Stimulated activated CD4-positive, alpha-beta T cell treated with anti-CD3 and anti-CD28 coated beads, Interleukin-12 subunit alpha, Interleukin-12 subunit beta, amount 100 ng/mL, for 24 hours (primary cell): ENCODE data around the gene LRFN5.

Source experiments
- DNase-seq, 2 experiments: peaks; one replicate each; pipeline ENCODE4 v3.0.0-alpha.2; 2020; ENCODE audit warnings: low read depth in 2 of 2

Gene LRFN5

GRCh38 chr14:41773536-41774279 is 167.0 kb downstream of the LRFN5 start:
- no peak for DNase-seq

GRCh38 chr14:41782511-41782910 is 175.8 kb downstream of the LRFN5 start:
- DNase-seq = no peak

- no peak for DNase-seq
Measured at GRCh38 chr14:41783403-41783802, 176.7 kb downstream of the LRFN5 start.

GRCh38 chr14:41785696-41786095 is 179.0 kb downstream of the LRFN5 start:
- no peak for DNase-seq

GRCh38 chr14:41799817-41800216 is 193.1 kb downstream of the LRFN5 start:
- DNase-seq = no peak

GRCh38 chr14:41805633-41806032 is 199.0 kb downstream of the LRFN5 start:
- DNase-seq = no peak

- no peak for DNase-seq
Measured at GRCh38 chr14:41806366-41806975, 199.8 kb downstream of the LRFN5 start.

GRCh38 chr14:41810362-41810761 is 203.7 kb downstream of the LRFN5 start:
- no peak for DNase-seq

- DNase-seq = no peak
Measured at GRCh38 chr14:41817626-41818025, 210.9 kb downstream of the LRFN5 start.

GRCh38 chr14:41824441-41824840 is 217.8 kb downstream of the LRFN5 start:
- DNase-seq = no peak

- DNase-seq = no peak
Measured at GRCh38 chr14:41825622-41826021, 218.9 kb downstream of the LRFN5 start.

- DNase-seq = no peak
Measured at GRCh38 chr14:41830714-41831406, 224.2 kb downstream of the LRFN5 start.

GRCh38 chr14:41839661-41840060 is 233.0 kb downstream of the LRFN5 start:
- no peak for DNase-seq

GRCh38 chr14:41859336-41859735 is 252.7 kb downstream of the LRFN5 start:
- DNase-seq = no peak

GRCh38 chr14:41860586-41860985 is 253.9 kb downstream of the LRFN5 start:
- DNase-seq = no peak

GRCh38 chr14:41865894-41866293 is 259.2 kb downstream of the LRFN5 start:
- DNase-seq = no peak

GRCh38 chr14:41868396-41868795 is 261.7 kb downstream of the LRFN5 start:
- no peak for DNase-seq

- DNase-seq = no peak
Measured at GRCh38 chr14:41872931-41873685, 266.4 kb downstream of the LRFN5 start.

GRCh38 chr14:41873686-41874317 is 267.1 kb downstream of the LRFN5 start:
- DNase-seq = no peak

- DNase-seq = no peak
Measured at GRCh38 chr14:41875116-41875515, 268.4 kb downstream of the LRFN5 start.

GRCh38 chr14:41878321-41878720 is 271.6 kb downstream of the LRFN5 start:
- no peak for DNase-seq

- DNase-seq = no peak
Measured at GRCh38 chr14:41891624-41892023, 284.9 kb downstream of the LRFN5 start.
